COLO829 (cell line): ENCODE data around the gene SENP6.
"Not testable (repeated sequence)": the region's sequence is repeated elsewhere in the genome, so short reads cannot be mapped to it uniquely, and the experiment has no call there.

ENCODE experiments used
- DNase-seq: peaks from one replicate; pipeline ENCODE4 v3.0.0; 2012; ENCODE audit warnings: low spot score

Gene SENP6, protein sequence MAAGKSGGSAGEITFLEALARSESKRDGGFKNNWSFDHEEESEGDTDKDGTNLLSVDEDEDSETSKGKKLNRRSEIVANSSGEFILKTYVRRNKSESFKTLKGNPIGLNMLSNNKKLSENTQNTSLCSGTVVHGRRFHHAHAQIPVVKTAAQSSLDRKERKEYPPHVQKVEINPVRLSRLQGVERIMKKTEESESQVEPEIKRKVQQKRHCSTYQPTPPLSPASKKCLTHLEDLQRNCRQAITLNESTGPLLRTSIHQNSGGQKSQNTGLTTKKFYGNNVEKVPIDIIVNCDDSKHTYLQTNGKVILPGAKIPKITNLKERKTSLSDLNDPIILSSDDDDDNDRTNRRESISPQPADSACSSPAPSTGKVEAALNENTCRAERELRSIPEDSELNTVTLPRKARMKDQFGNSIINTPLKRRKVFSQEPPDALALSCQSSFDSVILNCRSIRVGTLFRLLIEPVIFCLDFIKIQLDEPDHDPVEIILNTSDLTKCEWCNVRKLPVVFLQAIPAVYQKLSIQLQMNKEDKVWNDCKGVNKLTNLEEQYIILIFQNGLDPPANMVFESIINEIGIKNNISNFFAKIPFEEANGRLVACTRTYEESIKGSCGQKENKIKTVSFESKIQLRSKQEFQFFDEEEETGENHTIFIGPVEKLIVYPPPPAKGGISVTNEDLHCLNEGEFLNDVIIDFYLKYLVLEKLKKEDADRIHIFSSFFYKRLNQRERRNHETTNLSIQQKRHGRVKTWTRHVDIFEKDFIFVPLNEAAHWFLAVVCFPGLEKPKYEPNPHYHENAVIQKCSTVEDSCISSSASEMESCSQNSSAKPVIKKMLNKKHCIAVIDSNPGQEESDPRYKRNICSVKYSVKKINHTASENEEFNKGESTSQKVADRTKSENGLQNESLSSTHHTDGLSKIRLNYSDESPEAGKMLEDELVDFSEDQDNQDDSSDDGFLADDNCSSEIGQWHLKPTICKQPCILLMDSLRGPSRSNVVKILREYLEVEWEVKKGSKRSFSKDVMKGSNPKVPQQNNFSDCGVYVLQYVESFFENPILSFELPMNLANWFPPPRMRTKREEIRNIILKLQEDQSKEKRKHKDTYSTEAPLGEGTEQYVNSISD

DNA sequence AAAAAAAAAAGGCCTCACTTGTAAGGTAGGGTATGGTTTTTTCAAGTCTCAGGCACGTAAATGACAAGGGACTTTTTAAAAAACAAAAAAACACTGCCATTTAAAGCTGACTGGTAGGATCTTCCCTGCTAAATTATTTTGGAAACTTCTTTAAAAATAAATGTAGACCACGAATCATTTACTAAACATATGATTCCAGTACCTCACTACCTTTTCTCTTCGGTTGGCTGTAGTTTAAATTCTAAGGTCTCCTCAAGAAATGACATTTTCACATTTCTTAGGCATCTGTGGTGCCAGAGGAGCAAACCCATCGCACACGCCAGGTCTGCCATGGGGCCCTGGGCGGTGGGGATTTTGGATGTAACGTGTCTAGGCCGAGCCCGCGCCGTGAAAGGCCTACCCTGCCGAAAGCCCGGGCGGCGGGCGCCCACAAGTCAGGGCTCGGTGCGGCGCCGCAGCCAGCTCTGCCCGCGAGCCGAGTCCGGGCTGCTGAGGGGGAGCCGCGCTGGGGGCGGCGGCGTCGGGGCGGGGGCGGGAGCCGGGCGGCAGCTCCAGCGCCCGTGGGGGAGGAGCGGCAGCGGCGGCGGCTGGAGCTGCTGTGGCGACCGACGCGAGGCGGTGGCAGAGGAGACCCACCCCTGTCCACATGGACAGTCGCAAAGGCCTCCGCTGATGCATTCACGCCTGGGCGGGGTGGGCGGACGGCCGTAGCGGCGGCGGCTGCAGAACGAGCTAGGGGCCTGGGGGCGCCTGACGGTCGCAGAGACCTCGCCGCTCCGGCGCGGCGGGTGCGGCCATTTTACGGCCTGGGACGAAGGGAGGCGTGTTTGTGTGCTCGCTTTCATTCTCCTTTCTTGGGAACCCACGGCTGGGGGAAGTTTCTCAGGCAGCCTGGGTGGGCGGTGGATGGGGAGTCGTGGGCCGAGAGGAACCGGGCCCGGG lies at the start of gene SENP6:
SENP6 (plus strand) TSS at position 577 of the 942 bp plus-strand sequence. CDS start 645 bp downstream, outside the sequence.
- peak; percentile 18 for DNase-seq

DNA sequence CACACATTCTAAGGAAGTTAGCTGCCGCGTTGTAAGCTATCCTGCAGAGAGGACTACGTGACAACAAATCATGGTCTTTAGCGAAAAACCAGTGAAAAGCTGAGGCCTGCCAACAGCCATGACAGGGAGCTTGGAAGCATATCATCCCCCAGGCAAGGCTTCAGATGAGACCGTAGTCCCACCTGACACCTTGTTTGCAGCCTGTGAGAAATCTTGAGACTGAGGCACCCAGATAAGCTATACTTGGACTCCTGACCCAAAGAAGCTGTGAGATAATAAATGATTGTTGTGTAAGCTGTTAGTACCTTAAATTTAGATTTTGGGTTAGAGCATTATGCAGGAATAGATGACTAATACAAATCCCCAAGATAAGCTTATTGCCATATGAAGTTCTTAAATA lies 45.4 kb upstream of the SENP6 start:
- DNase-seq: no peak

DNA sequence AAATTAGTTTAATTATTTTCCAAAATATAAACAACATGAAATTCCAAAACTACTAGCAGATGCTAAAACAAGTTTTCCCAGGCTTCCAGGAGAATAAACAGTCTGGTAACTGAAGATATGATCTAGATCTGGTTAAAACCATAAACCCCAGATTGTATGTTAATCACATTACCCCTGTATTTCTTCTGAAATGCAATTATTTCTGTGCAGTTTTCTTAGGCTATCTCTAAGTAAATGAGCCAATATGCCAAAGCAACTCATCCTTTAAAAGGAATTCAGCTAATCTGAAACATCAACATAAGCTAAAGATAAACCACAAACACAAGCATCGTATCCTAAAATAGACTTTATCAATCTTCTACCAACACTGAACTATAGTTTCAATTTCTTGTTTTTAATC lies 44.6 kb upstream of the SENP6 start:
- no peak for DNase-seq

DNA sequence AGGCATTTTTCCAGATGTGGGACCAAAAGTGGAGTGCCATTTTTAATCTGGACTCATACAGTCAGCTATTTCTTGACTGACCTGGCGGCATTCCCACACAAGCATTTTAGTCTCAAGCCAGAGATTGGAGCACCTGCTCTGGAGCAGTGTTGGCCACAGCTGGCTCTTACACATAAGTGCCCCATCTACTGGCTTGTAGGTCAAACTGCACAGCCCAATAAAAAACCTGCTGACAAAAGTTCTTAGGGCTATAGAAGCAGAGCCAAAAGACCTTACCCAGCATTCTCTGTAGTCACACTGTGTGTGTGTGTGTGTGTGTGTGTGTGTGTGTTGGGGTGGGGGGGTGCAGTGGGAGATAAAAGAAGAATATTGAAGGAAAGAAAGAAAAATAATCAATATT lies 38.6 kb upstream of the SENP6 start:
- peak; percentile 18 for DNase-seq

DNA sequence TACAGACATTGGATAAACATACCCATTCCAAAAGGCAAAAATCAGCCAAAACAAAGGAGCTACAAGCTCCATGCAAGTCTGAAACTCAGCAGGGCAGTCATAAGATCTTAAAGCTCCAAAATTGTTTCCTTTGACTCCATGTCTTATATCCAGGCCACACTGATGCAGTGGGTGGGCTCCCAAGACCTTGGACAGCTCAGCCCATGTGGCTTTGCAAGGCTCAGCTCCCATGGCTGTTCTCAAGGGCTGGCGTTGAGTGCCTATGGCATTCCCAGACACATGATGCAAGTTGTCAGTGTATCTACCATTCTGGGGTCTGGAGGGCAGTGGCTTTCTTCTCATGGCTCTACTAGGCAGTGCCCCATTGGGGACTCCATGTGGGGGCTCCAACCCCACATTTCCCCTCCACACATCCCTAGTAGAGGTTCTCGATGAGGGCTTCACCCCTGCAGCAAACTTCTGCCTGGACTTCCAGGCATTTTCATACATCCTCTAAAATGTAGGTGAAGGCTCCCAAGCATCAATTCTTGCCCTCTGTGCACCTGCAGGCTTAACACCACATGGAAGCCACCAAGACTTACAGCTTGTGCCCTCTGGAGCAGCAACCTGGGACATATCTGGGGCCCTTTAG lies 35.4 kb upstream of the SENP6 start:
- DNase-seq: no peak

DNA sequence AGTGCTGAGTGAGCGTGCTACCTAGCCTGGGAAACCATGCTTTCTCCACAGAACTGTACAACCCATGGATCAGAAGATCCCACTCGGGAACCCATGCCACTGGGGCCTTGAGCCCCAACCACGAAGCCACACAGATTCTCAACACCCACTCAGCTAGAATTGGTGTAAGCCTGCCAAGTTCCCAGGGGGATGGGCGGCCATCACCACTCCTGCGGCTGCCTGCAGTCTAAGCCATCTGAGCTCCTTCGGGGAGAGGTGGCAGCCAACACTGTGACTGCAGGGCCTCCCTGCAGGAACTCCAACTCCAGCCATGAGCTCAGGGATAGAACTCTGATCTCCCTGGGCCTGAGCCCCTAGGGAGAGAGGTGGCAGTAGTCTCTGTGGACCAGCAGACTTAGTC lies 33.6 kb upstream of the SENP6 start:
- no peak for DNase-seq

DNA sequence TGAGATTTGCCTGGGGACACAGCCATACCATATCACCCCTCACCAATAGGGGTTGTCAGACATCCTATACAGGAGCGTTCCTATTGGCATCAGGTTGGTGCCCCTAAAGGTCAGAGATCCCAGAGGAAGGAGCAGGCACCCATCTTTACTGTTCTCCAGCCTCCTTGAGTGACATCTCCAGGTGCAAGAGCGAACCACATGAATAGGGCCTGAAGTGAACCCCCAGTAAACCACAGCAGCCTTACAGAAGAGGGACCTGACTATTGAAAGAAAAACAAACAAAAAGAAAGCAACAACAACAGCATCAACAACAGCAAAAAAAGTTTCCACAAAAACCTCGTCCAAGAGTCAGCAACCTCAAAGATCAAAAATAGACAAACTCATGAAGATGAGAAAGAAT lies 32.7 kb upstream of the SENP6 start:
- no peak for DNase-seq

DNA sequence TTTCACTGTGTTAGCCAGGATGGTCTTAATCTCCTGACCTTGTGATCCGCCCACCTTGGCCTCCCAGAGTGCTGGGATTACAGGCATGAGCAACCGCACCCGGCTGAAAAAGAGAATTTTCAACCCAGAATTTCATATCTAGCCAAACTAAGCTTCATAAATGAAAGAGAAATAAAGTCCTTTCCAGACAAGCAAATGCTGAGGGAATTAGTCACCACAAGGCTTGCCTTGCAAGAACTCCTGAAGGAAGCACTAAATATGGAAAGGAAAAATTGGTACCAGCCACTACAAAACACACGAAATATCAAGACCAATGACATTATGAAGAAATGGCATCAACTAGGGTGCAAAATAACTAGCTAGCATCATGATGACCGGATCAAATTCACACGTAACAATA lies 31.0 kb upstream of the SENP6 start:
- DNase-seq: not testable (repeated sequence)

DNA sequence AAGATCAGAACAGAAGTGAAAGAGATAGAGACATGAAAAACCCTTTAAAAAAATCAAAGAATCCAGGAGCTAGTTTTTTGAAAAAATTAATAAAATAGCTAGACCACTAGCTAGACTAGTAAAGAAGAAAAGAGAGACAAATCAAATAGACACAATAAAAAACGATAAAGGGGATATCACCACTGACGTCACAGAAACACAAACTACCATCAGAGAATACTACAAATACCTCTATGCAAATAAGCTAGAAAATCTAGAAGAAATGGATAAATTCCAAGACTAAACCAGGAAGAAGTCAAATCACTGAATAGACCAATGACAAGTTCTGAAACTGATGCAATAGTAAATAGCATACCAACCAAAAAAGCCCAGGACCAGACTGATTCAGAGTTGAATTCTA lies 29.6 kb upstream of the SENP6 start:
- DNase-seq: no peak

DNA sequence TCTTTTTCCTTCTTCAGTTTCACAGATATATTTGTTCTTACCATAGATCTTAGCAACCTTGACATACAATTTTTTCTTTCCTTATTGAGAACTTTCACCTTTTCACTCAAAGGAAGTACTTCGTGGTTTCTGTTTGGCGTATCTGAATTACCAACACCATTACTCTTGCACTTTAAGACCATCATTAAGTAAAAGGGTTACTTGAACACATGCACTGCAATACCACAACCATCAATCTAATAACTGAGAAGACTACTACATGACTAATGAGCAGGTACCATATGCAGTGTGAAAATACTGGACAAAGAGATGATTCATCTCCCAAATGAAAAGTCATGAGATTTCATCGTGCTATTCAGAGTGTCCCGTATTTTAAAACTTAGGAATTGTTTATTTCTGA lies 21.7 kb upstream of the SENP6 start:
- DNase-seq: no peak

DNA sequence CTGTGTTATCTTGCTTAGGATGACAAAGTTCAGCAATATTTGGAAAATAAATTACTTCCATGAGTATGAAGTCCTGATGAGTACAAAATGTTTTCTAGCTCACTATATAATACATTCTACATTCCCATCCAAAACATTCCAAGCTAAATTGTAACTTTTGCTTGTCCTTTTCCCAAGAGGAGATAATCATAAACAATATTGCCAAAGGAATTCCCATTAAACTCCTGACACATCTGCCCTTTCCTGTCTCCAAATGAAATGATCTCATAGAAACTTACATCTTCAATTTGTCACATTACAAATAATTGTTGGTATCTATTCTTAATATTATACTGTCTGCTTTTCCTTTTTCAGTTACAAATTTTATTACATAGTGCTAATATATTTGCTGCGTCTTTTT lies 20.4 kb upstream of the SENP6 start:
- no peak for DNase-seq

DNA sequence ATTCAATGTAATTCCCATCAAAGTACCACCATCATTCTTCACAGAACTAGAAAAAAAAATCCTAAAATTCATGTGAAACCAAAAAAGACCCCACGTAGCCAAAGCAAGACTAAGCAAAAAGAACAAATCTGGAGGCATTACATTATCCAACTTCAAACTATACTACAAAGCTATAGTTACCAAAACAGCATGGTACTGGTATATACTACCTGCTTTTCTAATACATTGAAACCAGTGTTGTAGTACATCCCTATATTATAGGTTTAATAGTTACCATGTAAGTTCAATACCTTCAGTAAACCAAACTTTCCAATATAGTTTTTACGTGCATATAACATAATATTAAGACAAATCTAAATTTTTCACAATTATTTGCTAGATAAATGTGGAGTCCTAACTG lies 17.1 kb upstream of the SENP6 start:
- DNase-seq: not testable (repeated sequence)

DNA sequence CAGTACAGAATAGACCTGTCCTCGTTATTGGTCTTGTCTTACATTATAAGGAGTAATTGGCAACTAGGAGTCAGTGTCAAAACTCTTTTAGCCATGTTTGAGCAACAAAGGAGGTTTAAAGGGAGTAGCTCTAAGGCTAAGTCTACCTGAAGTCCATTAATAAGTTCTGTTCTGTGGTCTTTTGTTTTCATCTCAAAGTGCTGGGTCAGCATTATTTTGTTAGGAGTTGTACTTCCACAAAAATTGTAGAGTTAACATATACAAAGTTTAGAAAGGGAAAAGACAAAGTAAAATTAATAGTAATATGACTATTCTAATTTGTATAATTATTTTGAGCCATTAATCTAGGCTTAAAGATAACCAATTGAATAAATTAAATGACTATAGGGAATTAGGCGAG lies 12.7 kb upstream of the SENP6 start:
- DNase-seq: no peak

DNA sequence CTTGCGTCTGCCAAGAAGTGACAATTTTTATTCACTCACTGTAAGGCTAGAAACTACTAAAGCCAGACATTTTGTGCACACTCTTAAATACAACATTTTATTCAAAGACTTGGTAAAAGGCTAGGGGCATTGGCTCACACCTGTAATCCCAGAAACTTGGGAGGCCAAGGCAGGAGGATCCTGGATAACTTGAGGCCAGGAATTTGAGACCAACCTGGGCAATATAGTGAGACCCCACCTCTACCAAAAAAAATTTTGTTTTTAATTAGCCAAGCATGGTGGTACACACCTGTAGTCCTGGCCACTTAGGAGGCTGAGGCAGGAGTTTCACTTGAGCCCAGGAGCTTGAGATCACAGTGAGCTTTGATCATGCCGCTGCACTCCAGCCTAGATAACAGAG lies 11.3 kb upstream of the SENP6 start:
- DNase-seq: no peak

DNA sequence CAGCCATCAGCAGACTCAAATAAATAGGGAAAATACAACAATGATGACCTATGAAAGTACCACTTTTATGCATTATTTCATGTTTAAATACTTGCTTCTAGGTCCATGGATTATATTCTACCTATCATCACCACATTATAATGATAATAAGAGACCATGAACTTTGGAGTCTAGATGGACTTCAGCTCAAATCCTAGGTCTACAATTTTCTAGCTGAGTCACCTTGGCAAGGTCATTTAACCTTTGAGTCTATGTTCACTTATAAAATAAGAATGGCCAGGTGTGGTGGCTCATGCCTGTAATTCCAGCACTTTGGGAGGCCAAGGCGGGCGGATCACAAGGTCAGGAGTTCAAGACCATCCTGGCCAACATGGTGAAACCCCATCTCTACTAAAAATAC lies 5.3 kb upstream of the SENP6 start:
- not testable (repeated sequence) for DNase-seq

DNA sequence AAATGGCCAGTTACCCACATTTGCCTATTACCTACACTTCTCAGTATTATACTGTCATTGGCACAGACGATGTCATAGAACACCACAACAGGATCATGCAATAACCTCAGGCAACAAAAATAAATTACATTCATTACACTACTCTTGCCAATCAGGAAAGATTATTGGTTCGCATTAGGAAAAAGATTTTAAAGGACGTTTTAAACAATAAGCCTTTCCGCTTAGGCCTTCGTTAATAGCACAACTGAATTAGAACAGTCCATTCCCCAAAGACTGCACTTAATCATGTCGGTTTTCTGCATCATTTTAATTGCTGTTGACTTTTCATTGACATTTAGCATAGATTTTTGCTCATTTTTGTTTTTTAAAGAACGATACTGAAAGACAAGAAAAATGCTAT lies 912 bp upstream of the SENP6 start:
- DNase-seq: no peak

DNA sequence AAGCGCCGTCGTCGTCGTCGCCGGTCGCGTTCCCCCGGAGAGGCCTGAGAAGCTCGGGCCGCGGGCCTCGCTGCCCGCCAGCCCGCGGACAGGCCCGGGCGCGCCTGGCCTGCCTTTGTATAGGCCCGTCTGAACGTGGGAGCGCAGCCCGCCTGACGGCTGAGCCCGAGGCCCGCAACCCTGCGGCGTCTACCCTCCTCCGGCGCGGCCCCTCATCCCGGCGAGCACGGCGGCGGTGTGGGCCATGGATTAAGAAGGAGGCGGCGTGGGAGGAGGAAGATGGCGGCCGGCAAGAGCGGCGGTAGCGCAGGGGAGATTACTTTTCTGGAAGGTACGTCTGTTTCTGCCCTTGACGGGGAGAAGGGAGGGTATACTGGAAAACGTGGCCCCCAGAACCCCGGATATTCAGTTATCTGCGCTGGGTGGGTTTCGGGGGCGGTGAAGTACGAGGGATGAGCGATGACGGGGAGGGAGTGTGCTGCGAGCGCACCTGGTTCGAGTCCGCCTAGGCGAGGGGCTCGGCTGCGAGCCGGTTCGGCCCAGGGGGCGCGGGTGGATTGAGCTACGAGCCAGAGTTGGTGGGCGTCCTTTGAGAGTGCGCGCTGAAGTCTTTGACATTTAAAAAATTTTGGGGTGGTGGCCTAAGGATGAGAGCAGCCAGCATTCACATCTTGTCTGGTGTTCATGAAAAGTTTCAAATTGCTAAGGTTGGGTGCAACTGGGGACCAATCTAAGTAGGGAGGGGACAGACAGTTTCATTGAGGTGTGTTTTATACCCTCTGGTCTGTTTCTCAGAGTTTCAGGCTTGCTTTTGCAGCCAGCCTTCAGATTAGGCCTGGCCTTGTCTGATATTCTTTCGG lies 796 bp downstream of the SENP6 start:
- no peak for DNase-seq

DNA sequence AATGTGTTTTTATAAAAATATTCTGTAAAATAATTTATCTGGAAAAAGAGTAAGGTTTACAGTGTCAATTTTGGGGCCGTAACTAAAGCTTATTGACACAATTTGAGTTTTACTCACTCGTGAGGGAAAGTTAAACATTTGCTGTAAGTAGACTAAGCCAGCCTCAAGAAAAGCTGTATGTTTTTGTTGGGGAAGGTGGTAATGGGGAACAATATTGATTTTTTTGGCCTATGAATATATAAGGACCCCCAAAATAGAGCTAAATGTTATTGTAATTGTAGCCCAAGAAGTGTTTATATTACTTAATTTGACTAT lies 1.4 kb downstream of the SENP6 start:
- no peak for DNase-seq

DNA sequence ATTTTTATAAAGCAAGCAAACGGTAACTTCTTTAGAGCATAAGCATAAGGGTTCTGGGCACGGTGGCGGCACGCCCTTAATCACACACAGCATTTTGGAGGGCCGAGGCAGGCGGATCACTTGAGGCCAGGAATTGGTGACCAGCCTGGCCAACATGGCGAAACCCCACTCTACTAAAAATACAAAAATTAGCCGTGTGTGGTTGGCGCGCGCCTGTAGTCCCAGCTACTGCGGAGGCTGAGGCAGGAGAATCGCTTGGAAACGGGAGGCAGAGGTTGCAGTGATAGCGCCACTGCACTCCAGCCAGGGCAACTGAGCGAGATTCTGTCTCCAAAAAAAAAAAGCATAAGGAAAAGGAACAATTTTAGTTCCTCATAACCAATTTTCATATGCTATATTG lies 2.6 kb downstream of the SENP6 start:
- DNase-seq: no peak

DNA sequence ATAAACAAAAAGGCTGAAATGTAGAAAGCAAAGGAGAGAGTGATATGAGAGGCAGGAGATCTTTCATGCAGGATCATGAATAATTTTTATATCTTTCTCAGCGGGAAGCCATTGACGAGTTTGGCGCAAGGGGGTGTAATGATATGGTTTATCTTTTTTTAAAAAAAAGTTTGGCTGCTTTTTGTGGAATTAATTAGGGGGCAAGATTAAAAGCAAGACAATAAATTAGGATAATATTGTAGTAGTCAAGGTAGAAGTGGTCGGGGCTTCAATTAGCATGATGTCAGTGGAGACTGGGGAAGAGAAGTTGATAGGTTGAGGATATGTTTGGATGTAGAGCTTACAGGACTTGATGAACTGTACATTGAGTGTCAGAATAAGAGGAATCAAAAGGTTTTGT lies 4.0 kb downstream of the SENP6 start:
- no peak for DNase-seq
